22Rv1 (cell line): Measurements from ENCODE around the gene GPD2.

Experiments used
- ZFX ChIP-seq: fragments of 450-650 bp; IDR thresholded peaks from 2 replicates; pipeline ENCODE4 v1.6.1; 2017; ENCODE audit warnings: antibody characterized with exemption, borderline replicate concordance
- TF ChIP-seq, protein P1 (sequence below): fragments of 450-650 bp; IDR thresholded peaks from 2 replicates; pipeline ENCODE4 v1.5.1; 2017; ENCODE audit warnings: mild to moderate bottlenecking

DNA sequence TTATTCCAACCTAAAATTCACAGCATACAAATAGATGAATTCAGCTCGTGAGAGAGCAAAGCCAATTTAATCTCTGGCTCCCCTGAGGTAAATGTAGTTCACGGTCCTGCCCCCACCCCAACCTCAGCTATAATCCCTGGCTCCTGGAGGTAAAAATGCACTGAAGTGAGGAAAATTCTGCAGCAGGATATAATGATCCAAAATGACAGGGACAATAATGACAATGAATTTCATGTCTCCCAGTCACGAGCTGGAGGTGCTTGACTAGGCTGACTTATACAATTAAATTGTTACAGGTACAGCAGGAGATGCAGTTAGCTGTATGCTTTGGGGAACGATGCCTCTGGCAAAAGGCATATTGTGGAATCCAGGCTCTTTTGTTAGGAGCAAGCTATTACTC lies 82.0 kb downstream of the GPD2 start:
- TF ChIP-seq, protein P1, sequence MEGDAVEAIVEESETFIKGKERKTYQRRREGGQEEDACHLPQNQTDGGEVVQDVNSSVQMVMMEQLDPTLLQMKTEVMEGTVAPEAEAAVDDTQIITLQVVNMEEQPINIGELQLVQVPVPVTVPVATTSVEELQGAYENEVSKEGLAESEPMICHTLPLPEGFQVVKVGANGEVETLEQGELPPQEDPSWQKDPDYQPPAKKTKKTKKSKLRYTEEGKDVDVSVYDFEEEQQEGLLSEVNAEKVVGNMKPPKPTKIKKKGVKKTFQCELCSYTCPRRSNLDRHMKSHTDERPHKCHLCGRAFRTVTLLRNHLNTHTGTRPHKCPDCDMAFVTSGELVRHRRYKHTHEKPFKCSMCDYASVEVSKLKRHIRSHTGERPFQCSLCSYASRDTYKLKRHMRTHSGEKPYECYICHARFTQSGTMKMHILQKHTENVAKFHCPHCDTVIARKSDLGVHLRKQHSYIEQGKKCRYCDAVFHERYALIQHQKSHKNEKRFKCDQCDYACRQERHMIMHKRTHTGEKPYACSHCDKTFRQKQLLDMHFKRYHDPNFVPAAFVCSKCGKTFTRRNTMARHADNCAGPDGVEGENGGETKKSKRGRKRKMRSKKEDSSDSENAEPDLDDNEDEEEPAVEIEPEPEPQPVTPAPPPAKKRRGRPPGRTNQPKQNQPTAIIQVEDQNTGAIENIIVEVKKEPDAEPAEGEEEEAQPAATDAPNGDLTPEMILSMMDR, result no peak
- TF ChIP-seq ZFX, result no peak
